KOPT-K1 (cell line): Measurements from ENCODE around the gene LHX4.

Source experiments
- H3K27ac ChIP-seq: fragments of 200-600 bp; sonication (generic); 2 replicates; pipeline ENCODE4 v1.5.1; 2016; ENCODE audit warnings: antibody characterized with exemption, mild to moderate bottlenecking, low read depth, low read length; ENCODE audit not compliant: poor library complexity, severe bottlenecking
- H3K36me3 ChIP-seq: fragments of 200-600 bp; sonication (generic); 2 replicates; pipeline ENCODE4 v1.5.1; 2017; ENCODE audit warnings: antibody characterized with exemption, mild to moderate bottlenecking, low read length, moderate library complexity; ENCODE audit not compliant: insufficient read depth
- H3K9me3 ChIP-seq: fragments of 200-600 bp; sonication (generic); 2 replicates; pipeline ENCODE4 v1.5.1; 2017; ENCODE audit warnings: antibody characterized with exemption, low read length, mild to moderate bottlenecking; ENCODE audit not compliant: insufficient read depth, poor library complexity, severe bottlenecking

The LHX4 gene

DNA sequence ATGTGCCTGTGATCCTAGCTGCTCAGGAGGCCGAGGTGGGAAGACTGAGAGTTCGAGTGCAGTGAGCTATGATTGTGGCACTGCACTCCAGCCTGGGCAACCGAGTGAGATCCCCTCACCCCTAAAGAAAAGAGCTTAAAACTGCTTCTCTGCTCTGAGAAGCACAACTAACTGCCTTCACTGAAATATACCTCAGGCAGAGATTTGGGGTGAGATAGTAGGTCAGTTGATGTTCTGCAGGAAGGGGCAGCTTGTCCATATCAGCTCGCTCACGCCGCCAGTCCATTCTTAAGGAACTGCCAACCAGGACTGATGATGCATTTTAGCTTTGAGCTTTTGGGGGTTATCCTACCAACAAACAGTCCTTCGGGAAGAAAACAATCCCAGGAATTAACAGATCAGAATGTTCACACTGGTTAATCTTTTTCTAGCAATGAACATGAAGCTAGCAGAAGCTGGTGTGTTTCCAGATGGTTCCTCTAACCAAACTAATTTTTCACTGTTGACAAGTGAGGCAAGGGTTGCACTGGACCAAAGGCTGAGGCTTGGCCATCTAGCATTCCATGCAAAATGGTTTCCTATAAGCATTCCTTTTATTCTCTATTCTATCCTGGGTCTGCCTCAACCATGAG, 31.6 kb downstream of the LHX4 start:
- Histone ChIP-seq H3K36me3 (no peaks in the 10 kb centered on the region), H3K27ac (no peak overlapping the region), H3K9me3 (no peaks in the 10 kb centered on the region)

DNA sequence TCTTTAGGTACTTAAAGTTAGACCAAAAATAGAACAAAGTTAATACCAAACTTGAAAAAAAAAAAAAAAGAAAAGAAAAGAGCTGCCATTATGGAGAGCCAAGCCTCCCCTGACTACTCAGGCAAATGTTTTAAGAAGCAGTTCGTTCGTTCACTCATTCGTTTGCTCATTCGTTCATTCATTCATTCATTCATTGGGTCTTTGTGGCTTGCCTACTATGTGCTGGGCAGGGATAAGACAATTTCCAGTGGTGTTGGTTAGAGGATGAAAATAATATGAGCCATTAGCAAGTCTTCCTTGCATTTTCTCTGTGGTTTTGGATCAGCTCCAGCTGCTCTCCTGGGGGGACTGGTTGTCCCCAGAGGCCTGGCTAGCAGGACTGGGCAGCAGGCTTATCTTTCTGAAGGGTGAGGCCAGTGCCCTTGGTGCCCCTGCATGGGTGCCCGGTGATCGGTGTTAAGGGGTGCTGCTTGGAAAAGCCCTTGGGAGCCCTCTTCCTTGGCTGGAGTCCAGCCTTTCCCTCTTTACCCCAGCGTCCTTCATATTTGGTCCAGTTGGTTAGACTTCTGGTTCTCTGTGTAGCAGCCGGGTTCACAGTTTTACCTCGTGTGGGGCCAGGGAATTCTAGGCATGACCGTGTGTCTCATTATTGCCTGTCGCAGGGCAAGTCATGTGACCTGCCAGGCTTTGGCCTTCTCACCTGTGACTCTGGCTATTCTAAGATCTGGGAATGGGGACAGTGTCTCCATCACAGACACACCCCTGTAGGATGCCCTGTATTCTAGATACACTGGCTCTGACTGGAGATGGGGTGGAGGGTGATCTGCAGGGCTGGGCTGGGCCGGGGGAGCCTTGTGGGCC, 32.8 kb downstream of the LHX4 start:
- no peaks in the 10 kb centered on the region for H3K9me3 ChIP-seq
- H3K27ac ChIP-seq: no peak overlapping the region
- H3K36me3 ChIP-seq: no peaks in the 10 kb centered on the region

DNA sequence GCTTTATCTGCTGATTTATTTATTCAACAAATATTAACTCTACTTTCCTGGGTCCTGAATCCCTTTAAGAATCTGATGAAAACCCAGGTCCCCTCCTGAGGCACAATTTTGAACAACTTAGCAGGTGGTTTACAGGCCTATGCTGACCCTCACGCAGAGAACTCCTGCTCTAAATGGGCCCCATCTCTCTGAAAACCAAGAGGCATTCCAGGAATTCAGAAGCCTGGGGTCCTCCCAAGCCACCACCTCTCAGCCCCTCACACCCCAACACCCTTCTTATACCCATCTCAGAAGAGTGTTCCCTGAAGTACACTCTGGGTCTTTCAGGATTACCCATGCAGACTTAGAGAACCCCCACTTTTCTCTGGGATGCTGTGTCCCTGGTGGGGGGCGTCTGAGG, 34.5 kb downstream of the LHX4 start:
- Histone ChIP-seq H3K27ac (no peak overlapping the region), H3K9me3 (no peaks in the 10 kb centered on the region), H3K36me3 (no peaks in the 10 kb centered on the region)

DNA sequence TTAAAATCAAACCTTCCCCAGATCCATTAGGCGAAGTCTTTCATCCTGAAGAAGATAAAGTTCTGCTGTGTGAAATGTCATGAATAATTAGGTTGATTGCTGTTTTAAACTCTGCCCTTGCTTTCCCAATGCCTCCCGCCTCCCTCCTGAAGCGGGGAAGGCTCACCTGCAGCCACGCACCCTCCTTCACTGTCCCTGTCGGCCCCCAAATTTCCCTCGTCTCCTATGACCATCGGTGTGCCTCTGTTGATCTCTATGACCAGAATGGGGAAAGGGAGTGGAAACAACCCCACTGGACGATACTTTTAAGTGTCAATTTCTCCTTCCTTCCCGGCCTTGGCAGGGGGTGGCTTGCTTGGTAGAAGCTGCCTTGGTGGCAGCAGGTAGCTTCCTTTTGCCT, 35.1 kb downstream of the LHX4 start:
- H3K36me3 ChIP-seq: no peaks in the 10 kb centered on the region
- H3K27ac ChIP-seq: no peak overlapping the region
- H3K9me3 ChIP-seq: no peaks in the 10 kb centered on the region

DNA sequence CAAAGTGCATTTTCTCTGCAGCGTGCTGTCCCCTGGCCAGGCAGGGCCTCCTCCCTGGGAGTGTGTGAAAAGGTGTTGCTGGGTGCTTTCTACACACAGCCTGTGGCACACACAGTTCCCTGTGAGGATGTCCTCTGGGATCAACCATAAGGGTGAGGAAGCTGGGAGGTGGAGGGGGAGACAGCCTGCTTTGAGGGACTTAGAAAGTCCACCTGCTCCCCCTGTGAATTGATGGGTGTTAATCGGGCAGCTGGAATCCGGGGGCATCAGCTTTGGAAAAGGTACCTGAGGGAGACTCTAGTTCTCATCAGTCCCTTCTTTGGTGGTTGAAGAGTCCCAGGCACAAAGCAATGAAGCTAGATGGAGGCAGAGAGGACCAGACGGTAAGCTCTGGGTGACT, 35.8 kb downstream of the LHX4 start:
- Histone ChIP-seq H3K36me3 (no peaks in the 10 kb centered on the region), H3K27ac (no peak overlapping the region), H3K9me3 (no peaks in the 10 kb centered on the region)

DNA sequence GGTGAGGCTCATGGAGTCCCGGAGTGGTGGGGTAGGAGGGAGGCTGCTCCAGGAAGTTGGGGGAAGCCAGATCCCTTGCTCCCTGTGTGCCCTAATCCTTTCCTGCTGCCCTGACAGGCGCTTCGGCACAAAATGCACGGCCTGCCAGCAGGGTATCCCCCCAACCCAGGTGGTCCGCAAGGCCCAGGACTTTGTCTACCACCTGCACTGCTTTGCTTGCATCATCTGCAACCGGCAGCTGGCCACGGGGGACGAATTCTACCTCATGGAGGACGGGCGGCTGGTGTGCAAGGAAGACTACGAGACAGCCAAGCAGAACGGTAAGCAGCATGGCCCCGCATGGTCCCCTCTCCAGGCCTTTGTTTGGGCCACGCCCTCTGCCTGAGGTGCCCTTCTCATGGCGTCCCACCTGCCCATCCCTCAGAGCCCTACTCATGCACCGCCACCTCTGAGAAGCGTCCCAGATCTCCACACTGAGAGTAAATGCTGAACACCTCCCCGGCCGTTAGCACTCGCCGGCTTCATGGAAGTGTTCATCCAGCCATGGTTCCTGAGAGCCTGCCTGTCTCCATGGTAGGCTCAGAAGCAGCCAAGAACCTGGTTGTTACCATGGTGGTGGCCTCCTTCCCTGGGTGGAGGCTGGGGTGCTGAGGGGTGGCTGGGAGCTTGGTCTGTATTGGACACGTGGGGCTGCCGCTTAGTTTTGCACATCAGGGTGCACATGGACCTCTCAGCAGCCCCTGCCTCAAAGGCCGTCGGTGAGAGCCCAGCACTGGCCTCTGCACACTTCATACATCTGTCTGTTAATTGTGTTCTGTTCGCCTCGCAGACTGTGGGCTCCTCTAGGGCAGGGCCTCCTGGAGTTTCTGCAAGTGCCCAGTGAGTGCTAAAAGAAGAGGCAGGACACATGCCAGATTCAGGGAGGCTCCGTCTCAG, 36.5 kb downstream of the LHX4 start:
- Histone ChIP-seq H3K36me3 (no peaks in the 10 kb centered on the region), H3K27ac (no peak overlapping the region), H3K9me3 (no peaks in the 10 kb centered on the region)

DNA sequence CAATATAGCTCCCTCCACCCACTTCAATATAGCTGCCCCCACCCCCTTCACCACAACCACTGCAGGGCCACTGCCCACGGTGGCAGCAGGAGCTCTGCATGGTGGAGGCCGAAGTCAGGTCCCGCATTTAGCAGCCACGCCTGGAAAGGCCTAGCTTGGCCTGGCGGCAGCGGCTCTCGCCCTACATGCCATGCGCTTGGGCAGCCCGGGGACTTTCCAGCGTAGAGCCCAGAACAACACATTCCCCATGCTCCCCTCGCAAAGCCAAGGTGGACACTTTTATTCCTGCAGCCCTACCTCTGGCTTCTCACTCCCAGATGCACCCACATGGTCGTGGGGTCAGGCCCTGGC, 37.1 kb downstream of the LHX4 start:
- H3K36me3 ChIP-seq: no peaks in the 10 kb centered on the region
- H3K27ac ChIP-seq: no peak overlapping the region
- H3K9me3 ChIP-seq: no peaks in the 10 kb centered on the region

DNA sequence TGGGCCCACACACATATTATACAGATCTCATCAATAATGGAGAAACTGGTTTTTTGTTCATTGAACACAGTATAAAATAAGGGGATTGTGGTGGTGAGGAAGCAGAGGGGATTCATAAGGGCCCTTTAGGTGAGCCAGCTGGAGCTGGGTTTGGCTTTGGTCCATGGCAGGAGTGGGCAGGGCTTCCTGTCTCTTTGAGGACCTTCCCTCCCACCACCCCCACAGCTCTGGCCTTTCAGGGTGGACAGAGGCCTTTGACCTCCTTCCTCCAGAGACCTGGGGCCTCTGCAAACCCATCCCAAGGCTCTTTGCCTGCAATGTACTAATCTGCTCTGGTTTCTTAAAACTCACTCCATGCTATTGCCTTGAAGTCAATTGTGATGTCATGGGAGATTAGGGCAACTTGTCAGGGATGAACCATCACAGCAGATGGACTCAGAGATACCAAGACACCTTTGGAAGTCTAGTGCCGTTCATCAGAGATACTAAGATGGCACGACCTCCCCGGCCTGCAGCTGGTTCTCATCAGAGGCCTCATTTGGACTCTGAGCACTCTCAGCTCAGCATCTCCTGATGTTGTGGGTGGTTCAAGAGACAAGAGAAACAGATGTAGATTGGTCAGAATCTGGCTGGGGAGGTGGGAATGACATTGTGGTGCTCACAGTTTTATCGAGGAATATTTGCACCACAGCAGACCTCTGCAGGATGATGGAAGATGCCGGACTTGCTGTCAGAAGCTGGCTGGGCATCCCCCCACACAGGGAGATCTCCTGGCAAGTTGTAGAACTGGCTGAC, 37.9 kb downstream of the LHX4 start:
- H3K27ac ChIP-seq: no peak overlapping the region
- H3K9me3 ChIP-seq: no peaks in the 10 kb centered on the region
- H3K36me3 ChIP-seq: 0 out of 2 replicates have a peak, but pooled peaks cover 3% of the 10 kb centered on the region

DNA sequence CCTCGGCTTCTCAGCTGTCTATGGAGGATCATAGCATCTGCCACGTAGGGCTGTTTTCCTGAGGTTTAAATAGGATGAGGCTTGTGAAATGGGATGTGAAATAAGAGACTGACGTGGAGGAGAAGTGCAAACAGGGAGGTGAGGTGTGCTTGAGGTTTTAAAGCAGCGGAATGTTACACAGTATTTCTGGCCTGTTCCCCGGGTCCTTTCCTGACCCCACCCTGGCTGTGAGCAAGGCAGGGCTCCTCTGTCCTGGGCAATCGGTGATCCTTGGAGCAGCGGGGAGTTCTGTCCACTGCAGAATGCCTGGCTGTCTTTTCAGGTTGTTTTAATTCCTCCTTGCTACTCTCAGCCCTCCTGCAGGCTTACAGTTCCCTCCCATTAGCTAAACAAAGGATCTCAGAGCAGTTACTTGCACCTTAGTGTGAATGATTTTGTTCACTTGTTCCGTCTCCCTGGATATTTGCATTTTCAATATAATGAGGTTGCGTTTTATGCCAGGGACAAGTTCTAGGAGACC, 38.6 kb downstream of the LHX4 start:
- Histone ChIP-seq H3K27ac (no peak overlapping the region), H3K9me3 (no peaks in the 10 kb centered on the region)

DNA sequence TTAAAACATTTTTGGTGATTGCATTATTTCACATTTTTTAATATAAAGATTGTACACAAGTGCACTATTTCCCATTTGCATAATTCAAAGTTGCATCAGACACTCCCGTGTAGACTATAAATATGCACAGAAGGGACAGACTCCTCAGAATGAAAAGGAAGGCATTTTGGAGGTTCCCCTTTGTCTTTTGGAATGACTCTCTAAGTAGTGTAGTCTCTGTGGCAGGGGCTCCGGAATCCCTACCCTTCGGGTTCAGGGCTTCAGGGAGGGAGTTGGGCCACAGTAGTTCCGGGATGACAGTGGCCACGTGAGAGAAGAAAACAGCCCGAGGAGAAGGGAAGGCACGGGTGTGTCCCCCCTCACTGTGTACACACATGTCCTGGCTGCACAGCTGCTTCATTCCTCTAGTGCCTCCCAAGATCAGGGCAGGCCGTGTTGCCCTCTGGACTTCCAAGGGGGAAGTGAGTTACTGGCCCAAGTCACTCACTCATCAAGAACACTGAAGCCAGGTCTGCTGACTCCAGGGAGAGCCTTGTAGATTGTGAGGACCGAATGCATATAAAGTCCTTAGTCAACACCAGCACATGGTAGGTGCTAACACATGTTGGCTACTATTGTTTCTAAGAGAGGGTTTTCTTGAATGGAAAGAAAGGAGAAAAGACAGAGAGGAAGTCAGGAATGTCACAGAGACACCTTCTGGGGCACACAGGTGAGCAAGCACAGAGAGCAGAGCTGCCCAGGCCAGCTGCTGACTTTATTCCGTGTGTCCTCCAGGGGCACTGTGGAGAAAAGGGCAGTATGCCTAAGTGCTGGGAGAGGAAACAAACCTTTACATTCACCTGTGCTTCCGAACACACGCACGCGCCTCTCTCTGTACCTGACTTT, 39.8 kb downstream of the LHX4 start:
- peaks cover 21% of the 10 kb centered on the region for H3K36me3 ChIP-seq
- H3K9me3 ChIP-seq: no peaks in the 10 kb centered on the region
- no peak overlapping the region for H3K27ac ChIP-seq

More for the DNA sequence above, 38.6 kb downstream of the LHX4 start:
- peaks cover 8% of the 10 kb centered on the region; the same call in 1 of the 2 replicates for H3K36me3 ChIP-seq

DNA sequence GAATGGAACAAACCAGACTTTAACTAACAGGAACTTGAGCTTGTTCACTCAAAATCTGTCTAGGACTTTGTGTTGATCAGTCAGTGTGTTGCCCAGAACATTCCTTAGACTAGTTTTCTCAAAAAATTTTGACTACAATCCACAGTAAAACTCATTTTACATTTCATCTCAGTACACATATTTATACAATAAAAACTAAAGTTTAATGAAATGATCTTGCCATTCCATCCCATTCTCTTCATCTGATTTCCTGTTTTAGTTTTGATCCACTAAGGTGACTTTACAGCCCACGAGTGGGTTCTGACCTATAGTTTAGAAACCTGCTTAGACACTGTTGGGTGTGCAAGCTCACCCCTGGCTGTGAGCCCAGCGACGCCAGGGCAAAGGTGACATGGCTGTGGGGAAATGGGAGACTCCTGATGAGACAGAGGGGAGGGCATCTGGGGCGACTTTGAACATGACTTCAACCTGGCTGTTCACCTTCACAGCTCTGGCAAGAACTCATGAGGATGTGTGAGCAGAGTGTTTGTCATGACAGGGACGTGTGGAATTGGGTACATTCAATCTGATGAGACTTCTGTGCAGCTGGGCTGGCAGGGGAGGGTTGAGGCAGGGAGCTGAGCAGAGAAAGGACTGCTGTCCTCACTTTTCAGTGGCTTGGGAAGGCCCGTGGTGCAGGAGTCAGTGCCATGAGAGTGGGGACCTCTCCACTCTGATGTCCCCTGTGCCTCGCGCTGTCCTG, 40.6 kb downstream of the LHX4 start:
- Histone ChIP-seq H3K9me3 (no peaks in the 10 kb centered on the region), H3K36me3 (peaks cover 29% of the 10 kb centered on the region), H3K27ac (no peak overlapping the region)

DNA sequence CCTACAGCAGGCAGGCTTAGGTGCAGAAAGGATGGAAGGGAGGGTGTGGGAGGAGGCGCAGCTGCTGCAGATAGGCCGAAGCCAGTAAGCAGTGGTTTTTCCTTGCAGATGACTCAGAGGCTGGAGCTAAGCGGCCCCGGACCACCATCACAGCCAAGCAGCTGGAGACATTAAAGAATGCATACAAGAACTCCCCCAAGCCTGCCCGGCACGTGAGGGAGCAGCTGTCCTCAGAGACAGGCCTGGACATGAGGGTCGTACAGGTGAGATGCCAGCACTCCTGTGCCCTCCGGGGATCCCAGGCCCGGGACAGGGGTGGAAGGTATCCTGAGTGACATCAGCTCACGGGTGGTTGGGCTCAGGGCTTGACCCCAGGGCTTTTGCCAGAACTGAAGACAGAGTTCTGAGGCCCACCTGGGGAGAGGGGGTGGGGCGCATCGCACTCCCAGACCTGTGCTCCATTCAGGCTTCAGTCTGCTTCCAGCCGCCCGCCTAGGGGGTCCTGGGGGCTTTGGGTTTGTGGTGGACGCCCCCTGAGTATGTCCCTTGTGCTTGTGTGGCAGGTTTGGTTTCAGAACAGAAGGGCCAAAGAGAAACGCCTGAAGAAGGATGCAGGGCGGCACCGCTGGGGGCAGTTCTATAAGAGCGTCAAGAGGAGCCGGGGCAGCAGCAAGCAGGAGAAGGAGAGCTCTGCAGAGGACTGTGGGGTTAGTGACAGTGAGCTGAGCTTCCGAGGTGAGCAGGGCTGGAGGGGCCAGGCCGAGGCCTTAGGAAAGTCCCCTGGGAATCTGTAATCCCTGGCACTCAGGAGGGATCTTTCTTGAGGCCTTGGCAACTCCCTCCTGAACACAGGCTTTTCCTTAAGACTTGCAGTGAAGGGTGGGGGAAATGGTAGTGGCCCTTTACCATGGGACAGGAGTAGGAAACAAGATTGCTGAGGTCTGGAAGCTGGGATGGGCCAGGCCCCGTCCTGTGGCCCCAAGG, 41.5 kb downstream of the LHX4 start:
- Histone ChIP-seq H3K27ac (no peak overlapping the region), H3K9me3 (no peaks in the 10 kb centered on the region), H3K36me3 (peaks cover 33% of the 10 kb centered on the region)
